Stimulated activated CD8-positive, alpha-beta memory T cell treated with anti-CD3 and anti-CD28 coated beads, Interleukin-7, amount 100 ng/mL, for 1 hour (primary cell): ENCODE results near the gene PDGFRB.

ENCODE experiments used
- DNase-seq, 2 donors: peaks; one replicate each; pipeline ENCODE4 v3.0.0-alpha.2; 2020; ENCODE audit warnings: low read depth in 2 of 2

The PDGFRB gene

DNA sequence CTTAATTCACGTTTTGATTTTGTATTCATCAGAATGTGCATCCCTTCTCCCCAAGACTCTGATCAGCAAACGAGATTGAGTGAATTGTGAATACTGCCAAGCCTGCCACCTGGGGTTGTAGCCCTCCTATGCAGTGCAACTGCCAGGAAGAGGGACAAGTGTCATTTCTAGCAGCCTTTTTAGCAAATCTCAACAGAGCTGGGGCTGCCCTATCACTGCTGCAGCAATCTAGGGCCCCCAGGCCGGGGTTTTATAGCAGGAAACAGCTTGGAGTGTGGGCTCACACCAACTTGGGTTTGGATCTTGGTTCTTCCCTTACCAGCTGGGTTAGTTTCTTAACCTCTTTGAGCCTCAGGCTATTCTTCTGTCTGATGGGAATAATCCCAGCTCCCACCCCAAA is 73.3 kb downstream of the PDGFRB start:
- no peak for DNase-seq

DNA sequence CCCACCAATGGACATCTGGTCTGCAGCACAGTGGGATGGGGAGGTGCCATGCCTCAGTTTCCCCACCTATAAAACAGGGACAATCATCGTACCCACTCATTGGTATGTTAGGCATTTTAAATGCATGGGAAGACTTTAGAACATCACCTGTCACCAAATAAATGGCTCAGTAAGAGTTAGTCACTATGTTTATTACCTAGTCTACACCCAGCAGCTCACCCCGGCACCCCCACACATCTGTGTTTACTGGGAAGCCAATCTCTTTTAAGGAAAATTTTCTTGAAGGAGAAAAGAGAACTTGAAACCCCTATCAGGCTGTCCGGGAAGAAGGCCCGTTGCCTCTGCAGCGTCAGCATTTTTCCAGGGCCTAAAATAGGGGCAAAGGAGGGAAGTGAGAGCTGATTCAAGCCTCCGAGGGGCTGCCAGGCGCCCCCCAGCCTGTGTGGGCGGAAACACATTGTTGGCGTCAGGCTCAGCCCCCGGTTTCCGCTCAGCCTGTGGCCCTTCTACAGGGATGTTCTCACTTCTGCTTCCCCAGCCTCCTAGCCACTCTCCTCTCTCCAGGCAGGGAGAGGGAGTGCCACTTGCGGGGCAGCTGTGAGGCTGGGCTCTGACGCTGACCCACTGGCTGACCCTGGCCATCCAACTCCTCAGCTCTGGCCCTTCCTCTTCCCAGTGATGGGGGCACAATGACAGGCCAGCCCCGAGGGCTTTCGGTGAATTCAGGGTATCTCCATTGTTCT is 73.9 kb downstream of the PDGFRB start:
- DNase-seq: no peak

DNA sequence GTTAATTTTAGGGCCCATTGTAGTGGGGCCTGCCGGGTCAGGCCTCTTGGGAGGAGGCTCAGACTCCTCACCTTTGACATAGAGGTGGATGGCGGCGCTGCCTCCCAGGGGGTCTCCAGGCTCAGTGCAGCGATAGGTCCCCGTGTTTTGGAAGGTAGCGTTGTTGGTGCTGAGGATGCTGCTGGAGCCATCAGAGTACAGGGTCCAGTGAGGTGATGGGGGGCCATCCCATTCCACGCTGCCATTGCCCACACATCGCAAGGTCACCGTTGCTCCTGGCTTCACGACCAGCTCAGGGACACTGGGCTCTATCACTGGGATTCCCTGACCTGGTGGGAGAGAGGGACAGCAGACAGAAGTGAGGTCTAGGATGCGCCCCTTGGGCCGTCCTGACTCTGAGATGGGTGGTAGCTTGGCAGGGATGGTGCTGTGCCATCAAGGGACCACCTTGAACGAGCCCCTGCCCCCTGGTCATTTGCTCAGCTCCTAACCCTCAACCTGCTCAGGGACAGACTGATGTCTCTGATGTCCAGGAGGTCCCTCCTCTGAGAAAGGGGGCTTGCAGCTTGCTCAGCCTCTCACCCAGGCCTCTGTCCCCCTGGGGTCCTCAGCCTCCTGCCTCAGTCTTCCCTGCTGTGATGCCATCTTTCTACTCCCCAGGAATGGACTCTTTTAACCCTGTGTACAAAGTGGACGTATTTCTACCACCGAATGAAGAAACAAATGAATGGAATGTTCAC is 74.8 kb downstream of the PDGFRB start:
- DNase-seq: no peak

DNA sequence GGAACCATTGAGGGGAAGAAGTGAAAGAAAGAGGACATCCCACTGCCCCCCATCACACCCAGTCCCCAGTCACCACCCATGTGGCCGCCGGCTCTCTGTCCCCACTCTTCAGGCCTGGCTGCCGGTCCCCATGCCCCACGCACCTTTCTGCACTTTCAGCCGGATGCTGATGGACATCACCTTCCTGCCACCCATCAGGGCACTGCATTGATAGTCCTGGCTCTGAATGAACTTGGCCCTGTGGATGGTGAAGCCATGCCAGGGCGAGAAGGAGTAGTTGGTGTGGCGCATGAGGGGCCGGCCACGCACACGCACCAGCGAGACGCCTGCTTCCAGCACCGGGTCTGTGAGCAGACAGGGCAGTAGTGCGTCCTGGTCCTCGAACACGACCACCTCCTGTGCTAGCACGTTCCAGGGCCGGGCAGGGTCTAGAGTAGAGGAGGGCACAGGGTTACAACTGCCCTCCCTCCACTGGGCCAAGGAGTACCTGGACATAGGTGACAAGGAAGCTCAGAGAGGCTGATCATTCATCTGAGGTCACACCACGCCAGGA is 75.7 kb downstream of the PDGFRB start:
- no peak for DNase-seq

DNA sequence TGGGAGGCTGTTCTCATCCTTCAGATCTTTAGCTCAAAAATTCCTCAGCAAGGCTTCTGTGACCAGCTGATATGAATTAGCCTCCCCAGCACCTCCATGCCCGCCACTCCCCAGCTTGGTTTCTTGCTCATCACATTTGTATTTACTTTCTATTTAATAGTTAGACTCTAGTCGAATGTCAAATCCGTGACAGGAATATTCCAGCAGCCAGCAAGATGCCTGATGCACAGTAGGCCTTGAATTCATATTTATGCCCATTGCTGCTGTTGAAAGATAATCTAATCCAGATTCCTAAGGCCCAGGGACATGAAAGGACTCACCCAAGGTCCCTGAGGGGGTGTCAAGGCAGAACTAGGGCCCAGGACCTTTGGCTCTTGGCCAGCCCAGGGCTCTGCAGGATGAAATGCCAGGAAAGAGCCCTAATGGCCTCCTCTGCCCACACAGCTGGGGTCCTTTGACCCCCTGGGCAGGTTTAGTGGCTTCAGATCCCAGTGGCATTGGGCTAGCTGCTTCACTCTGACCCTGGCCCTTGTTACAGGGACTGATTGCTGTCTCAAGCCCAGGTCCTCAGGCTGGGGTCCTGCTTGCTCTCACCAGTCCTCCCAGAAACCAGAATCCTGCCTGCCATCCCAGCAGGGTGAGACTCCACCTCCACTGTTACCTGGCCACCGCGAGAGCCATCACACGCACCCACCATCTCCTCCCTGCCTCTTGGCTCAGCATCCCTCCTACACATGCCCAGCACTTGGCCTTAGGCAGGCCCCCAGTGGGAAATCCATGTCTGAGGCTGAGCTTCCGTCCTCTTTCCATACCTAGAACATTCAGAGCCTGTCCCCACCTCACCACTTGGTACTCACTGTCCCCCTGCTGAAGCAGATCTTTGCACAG is 76.6 kb downstream of the PDGFRB start:
- DNase-seq: no peak

DNA sequence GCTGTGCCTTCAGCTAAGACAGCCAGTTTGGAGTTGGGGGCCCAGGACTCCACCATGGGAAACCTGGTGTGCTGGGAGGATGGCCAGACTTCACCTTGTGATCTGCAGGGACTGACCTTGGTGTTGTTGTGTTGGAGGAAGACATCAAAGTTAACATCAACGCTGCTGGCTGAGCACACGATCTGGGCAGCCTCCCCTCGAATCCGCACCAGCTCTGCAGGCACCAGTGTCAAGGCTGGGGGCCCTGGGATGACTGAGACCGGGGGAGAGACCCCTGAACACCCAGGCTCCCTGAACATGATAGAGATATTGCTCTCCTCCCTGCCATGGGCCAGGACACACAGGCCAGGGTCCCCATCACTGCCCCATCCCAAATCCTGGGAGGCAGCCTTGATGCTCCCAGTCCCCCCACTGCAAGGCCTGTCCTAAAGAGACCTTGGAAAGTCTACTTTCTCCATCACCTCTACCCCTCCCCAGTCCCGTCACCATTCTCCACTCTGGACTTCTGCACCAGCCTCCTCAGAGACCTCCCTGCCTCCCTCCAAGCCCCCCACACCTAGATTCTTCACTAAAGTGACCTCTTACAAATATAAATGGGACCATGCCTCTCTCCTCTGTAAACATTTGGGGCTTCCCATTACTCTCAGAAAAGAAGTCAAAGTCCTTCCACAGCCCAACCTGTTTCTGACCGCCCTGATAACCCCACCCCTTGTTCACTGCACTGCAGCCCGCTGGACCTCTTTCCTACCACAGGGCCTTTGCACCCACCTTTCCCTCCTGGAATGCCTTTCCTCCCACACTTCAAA is 77.4 kb downstream of the PDGFRB start:
- no peak for DNase-seq

DNA sequence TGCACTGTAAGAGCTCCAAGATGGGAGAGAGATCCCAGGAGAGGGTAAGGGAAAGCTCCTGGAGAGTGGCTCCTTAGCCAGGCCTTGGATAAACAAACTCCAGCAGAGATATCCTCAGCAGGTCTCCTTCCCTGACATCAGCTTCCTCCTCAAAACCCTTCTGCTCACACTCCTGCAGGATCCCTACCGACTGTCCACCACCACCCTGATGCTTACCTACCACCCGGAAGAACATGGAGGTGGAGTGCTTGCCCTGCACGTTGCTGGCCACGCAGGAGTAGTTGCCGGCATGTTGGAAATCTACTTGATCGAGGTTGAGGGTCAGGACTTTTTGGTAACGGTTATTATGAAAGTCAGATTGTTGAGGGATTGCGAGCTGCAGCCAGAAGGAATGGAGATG is 78.6 kb downstream of the PDGFRB start:
- no peak for DNase-seq

GRCh38 chr5:150075806-150076205 is 79.8 kb downstream of the PDGFRB start:
- DNase-seq: no peak

- DNase-seq: no peak
Measured at GRCh38 chr5:150075233-150075632, 80.4 kb downstream of the PDGFRB start.

- no peak for DNase-seq
Measured at GRCh38 chr5:150073677-150074076, 82.0 kb downstream of the PDGFRB start.

GRCh38 chr5:150073086-150073625 is 82.5 kb downstream of the PDGFRB start:
- DNase-seq: no peak

DNA sequence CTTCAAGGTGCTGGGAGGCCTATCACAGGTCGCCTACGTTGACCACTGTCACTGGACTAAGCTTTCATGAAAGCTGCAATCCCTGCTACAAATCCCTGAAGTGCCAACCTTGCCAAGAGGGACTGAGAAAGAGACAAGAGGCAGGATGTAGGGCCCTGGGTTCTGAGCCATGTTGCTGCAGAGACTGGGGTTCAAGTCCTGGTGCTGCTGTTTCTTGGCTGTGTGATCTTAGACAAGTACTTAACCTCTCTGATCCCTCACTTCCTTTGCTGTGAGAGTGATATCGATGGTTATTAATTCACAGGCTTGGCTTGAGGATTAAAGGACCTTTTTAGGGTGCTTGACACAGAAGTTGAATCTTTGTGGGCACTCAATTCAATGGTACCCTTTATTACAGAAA is 84.8 kb downstream of the PDGFRB start:
- DNase-seq: no peak

DNA sequence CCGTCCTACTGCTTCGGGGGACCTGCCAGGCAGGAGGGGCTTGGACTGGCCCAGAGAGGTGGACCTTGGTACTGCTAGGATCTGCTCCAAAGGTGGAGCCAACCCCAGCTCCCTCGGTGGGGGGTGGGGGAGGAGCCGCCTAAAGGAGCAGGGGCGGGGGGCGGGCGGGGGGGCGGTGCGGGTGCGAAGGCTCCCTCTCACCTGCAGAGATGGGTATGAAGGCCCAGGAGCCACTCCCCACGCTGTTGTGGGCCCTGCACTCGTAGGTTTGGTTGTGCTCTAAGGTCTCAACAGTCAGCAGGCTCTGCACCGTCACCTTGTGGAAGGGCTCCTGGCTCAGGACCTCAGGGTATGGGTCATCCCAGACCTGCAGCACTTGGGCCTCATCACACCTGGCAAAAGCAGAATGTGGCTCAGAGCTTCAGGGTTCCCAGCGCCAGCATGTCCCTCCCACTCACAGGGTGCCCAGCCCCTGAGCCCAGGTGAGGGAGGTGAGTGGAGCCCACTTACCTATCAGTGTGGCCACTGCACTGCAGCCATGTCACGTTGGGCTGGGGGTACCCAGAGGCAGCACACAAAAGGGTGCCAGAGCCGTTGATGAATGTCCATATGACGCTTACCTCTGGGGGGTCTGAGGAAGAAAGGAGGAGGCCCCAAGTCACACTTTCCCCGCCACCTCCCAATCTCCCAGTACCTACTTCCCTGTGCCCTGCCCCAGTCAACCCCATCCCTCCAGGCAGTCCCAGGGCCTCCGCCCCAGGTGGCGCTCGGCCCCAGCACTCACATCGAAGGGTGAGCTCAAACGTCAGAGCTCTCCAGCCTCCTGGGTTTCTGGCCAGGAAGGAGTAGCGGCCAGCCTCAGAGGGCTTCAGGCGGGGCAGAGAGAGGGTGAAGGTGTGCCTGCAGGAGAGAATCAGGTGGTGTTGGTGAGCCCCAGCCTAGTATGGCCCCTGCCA is 85.7 kb downstream of the PDGFRB start:
- DNase-seq: no peak

DNA sequence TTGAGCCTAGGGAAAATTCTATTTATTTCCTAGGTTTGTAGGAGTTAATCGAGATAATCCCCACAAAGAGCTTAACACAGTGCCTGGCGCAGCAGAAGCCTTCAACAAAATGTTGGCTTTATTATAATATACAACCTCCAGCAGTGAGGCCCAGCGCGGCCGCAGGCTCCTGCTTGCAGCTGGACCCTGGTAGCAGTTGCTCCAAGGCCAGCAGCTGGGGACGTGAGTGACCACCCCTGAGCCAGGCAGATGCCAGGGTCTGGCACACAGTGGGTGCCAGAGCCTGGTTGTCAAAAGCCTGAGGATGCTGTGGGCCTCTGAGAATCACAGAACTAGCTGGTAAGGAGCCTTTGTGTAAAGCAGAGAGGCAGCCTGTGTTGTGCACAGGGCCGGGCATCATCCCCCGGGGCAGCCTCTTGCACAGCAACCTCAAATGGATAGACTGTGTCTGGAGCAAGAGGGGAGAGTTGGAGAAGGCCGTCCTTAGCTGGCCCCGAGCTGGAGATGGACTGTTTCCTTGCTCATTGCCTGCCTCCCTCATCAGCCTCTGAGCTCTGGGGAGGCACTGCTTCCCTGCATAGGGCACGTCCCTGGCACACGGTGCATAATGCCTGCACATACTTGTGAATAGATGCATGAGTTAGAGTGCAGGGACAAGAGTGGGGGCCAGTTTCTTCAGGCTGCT is 86.5 kb downstream of the PDGFRB start:
- no peak for DNase-seq

DNA sequence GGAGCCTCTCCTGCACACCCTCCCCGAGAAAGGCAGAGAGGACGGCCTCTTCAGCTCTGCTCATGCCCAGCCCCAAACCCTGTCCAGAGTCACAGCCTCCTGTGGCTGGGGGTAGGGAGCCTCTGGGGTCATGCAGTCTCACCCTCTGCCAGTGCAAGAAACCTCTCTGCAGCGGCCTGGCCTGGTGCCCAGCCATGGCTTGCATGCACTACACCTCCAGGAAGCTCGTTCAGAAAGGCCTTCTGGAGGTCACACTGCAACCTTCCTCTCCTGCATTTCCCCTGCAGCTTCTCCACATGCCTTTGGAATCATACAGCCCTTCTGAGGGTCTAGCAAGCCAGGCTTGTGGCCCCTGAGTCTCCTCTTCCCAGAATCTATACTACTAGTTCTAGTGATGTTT is 87.2 kb downstream of the PDGFRB start:
- DNase-seq: no peak

DNA sequence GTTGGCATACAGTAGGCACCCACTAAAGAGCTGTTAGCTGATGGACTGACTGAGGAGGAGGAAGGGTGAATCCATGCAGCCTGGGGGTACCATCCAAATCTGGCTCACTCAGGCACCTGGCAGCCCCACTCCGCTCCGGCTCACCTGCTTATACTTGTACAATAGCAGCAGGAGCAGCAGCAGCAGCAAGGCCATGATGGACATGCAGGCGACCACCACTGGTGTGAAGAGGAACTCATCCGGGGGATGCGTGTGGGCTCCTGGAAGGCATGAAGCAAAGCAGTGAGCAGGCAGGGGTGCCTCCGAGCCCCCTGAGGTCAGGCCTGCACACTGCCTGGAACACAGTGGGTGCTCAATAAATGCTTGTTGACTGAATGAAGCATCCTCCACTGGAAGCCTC is 87.6 kb downstream of the PDGFRB start:
- DNase-seq: no peak

DNA sequence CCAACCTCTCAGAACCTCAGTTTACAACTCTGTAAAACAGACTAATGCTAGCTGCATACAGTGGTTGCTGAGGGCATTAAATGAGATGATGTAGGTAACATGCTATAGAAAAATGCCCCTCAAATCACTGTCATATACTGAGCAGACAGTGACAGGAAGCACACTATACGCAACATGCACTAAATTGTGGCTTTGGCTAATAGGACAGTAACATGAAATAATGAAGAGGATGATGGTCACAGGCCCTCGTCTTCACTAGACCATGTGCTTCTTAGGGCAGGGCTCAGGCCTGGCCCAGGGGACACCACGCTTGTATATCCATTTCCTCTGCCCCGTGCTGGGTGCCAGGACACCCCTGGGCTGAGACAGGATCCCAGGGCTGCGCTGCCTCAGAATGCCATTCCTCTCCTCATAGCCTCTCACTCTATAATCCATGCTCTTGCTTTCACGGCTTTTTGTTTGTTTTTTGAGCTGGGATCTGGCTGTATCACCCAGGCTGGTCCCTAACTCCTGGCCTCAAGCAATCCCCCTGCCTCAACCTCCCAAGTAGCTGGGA is 88.2 kb downstream of the PDGFRB start:
- no peak for DNase-seq

DNA sequence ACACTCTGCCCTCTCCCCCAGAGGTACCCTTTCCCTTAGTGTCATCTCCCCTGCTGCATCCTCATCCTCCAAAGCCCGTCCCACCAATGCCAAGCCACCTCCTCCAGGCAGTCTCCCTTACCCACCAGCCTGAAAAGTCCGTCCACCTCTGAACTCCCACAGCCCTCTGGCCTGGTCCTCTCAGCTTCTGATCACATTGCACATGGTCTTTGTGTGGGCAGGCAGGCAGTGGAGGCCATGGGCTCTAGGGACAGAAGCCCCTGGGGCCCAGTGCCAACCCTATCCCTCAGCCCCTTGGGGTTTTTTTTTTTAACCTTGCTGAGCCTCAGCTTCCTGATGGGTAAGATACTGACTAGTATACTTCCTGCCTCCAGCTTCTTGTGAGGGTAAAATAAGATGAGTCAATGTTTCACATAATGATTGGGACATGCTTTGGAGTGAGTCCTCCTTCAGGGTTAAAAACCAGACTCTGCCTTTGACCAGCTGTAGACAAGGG is 88.7 kb downstream of the PDGFRB start:
- DNase-seq: no peak

DNA sequence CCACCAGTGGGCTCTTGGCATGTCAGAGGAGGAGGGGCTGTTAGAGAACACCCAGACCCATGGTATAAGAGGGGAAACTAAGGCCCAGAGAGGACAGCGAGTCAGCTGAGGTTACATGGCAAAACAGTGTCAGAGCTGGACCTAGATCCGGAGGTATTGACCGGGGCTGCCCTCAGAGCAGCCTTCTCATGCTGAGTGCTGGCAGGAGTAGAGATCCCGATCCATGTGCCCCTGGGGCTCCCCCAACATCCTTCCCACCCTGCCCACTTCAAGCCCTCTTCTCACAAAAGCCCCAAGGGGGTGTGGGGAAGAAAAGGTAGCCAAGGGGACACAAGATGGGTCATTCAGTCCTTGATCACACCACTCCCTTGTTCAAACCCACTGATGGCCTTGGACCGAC is 89.2 kb downstream of the PDGFRB start:
- DNase-seq: no peak
